GM19455 (cell line): ENCODE measurements around the gene SPECC1.
A peak's percentile ranks its signal among the peaks of the same experiment; 100 is the strongest.
"Not testable (repeated sequence)": the region's sequence is repeated elsewhere in the genome, so short reads cannot be mapped to it uniquely, and the experiment has no call there.

ENCODE experiments used
- ATAC-seq: cut with Tn5 transposase; IDR thresholded peaks from one replicate; pipeline ENCODE4 v1.9.1; 2021; ENCODE audit not compliant: unreplicated experiment

Gene SPECC1

DNA sequence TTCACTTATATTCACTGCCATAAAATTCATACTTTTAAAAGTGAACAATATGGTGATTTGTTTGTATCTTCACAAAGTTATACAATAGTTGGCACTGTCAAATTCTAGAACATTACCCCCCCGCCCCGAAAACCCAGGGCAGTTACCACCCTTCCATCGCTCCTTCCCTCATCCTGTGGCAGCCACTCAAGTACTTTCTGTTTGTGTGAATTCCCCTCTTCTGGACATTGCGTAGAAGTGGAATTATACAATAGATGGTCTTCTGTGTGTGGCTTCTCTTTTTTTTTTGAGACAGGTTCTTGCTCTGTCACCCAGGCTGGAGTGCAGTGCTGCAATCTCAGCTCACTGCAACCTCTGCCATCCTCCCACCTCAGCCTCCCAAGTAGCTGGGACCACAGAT is 58.6 kb downstream of the SPECC1 start:
- no peak for ATAC-seq

- ATAC-seq = no peak
These were observed 59.3 kb downstream of the SPECC1 start for GRCh38 chr17:20068445-20068844.

GRCh38 chr17:20071824-20072691 is 62.9 kb downstream of the SPECC1 start:
- no peak for ATAC-seq

- ATAC-seq = no peak
These were observed 63.5 kb downstream of the SPECC1 start for GRCh38 chr17:20072692-20072992.

DNA sequence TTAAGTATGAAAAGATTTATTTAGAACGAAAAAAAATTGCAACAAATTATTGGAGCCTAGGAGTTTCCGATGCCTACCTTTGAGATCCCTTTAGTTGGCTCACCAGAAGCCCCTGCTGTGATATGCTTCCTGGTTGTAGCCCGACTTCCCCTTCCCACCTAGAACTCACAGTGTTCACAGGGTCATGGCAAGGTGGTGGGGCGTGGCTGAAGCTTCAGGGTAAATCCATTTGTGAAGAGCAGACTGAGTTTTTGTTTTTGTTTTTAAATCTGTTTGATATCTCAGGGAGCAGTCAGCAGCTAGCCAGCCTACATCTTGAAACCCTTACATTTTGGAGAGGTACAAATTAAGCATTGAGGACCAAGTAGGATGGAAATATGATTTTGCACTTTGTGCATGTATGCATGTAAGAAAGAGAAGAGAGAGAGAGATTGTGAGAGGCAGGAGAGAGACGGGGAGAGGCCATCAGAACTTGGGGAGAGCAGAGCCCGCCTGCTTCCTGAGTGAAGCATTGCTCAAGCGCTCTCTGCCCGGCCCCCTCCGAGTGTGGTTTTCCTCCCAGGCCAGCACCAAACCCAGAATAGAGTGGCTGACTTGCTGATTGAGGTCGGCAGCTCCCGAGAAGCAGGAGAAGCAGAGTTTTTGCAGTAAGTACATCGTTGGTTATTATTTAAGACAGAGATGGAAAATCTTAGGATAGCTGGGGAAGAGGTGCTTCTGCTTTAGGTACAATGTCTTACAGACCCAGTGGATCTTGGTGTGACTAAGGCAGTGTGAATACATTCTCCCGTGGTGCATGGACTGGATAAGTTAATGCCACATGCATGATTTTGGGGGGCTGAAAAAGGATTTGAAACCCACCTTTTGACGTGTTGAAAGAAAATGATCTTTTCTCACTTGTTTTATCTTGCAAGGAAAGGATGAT is 64.2 kb downstream of the SPECC1 start:
- peak; percentile 61 for ATAC-seq

DNA sequence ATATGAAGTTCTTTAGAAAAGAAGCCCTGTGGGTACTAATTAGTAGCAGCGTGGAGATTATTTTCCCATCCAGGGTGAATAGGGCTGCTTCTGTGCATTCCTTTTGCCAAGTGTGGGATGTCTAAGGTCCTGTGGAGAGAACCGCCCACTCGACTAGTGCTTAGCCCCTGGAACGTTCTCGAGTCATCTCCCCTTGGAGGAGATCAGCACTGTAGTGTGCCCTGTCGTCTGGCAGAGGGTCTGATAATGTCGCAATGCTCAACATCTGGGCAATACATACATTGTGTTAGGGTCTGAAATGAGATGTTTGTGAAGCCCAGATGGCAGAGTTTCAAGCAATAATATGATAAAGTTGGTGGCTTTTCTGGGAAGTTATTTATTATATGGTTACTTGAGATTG is 64.8 kb downstream of the SPECC1 start:
- ATAC-seq = no peak

DNA sequence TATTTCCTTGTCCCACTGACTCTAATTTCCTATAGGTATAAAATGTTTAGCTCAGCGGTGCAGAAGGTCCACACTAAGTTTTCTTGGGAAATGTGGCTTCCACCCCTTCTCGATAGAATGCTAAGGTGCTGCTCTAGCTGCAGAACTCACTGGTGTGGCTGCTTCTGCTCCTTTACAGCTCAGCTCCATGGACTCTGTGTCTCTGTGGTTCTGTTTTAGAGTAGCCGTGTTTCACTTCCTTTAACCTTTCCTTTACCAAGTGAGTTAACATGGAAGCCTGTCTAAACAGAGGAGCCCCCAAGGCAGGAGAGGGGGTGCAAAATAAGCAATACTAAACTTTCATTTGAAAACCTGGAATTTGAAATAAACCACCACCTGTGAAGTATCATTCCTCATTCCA is 65.3 kb downstream of the SPECC1 start:
- ATAC-seq = no peak

- not testable (repeated sequence) for ATAC-seq
These were observed 67.0 kb downstream of the SPECC1 start for GRCh38 chr17:20076137-20076536.

DNA sequence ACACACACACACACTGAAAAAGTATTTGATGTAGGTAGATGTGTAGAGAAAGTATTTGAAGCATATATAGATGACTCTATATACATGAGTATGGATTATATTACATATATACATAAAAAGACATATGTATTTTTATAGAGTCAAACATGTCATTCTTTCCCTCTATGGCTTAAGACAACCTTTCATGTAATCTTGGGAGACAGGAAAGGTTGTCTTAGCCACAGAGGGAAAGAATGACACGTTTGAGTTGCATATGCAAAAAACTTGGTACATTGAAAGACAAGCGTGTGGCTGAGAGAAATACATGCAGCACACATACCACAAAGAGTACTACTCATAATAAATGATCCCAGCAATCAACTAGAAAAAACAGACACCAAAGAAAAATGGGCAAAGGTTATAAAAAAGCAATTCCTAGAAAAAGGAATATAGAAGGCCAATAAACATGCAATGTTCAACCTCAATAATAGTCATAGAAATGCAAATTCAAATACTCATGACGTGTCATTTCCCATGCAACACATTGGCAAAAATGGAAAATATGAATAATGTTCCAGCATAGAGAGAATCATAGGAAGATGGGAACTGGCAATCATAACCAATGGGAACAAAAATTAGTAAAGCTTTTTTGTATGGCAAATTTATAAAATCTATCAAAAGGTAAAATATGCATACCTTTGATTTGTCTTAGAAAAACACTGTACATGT is 69.0 kb downstream of the SPECC1 start:
- no peak for ATAC-seq

DNA sequence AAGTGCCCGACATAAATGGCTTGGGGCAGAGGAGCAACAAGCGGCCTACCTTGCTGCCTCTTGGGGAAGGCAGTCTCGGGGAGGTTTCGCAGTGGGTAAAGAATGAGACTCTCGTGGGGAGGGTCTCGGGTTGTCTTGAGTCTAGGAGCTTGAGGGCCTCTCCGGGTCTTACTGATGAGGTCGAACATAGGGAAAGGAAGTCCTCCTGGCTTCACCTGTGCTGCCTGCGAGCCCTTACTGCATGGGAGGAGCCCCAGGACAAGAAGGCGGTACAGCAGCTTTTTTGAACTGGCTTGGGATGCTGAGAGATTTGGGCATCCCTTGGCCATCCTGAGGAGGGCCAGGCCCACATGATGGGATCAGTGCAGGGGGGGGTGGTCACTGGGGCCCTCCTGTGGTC is 71.4 kb downstream of the SPECC1 start:
- no peak for ATAC-seq

GRCh38 chr17:20083156-20083859 is 74.1 kb downstream of the SPECC1 start:
- ATAC-seq = no peak

DNA sequence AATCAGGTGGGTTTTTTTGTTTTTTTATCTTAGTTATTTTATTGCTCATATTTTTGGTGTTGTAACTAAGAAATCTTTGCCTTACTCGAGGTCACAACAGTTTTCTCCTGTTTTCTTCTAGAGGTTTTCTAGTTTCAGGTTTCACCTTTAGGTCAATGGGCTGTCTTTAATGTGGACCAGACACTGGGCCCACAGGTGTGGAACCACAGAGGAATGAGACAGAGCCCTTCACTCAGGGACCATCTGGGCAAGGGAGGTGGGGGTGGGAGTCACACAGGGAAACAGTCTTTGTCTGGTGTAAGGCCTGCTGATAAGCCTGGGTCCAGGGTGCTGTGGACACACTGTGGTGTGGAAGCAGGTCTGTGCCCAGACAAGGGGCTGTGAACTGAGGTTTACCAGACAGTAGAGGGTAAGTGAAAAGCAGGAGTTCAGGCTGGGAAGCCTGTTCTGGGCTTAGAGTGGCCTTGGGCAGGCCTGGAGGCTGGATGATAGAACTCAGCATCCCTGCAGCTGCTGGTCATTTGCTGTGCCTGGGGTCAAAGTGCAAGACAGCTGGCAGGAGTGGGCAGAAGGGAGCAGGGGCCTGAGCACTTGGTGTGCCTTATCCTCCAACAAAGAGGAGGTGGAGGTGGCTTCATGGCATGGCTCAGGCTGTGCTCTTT is 75.6 kb downstream of the SPECC1 start:
- no peak for ATAC-seq

GRCh38 chr17:20085283-20085845 is 76.2 kb downstream of the SPECC1 start:
- no peak for ATAC-seq

- ATAC-seq = no peak
These were observed 77.4 kb downstream of the SPECC1 start for GRCh38 chr17:20086416-20087076.

DNA sequence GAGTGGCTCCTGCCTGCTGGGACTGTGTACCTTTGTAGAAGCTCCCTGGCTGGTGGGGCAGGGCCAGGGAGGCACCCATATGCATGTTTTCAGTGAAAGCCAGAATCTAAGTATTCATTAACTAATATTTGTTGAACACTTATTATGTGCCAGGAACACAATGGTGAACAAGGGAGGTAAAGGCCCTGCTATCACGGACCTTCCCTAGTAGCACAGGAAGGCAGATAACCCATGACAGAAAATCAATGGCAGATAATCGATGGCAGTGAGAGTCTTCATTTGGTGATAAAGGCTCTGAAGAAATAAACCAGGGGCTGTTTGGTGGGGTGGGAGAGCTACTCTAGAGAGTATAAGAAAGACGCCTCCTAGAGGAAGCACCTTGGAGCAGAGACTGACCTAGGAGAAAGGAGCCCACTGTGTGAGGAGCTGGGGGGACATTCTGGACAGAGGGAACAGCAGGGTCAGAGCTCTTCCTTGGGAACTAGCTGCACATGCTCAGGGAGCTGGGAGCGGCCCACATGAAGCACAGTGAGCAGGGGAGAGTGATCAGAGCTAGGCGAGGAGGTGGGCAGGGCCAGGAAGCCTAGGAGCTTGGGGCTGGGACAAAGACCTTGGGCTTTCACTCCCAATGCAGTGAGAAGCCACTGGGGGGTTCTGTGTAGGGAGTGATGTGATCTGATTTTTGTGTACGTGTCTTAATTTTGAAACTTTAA is 78.5 kb downstream of the SPECC1 start:
- ATAC-seq = no peak

- ATAC-seq = no peak
These were observed 80.8 kb downstream of the SPECC1 start for GRCh38 chr17:20089756-20090547.

- no peak for ATAC-seq
These were observed 82.2 kb downstream of the SPECC1 start for GRCh38 chr17:20091174-20092029.
